Stimulated activated naive CD8-positive, alpha-beta T cell treated with anti-CD3 and anti-CD28 coated beads, Interleukin-15, Interleukin-2, amounts not matched to agents 100 ng/mL and 50 ng/mL, for 24 hours (primary cell): ENCODE results near the gene ERMN.

Source experiments
- H3K27ac Mint-ChIP-seq: one replicate; pipeline ENCODE4 v1.8.0; 2021; ENCODE audit warnings: mild to moderate bottlenecking, mixed read lengths
- H3K27me3 Mint-ChIP-seq: one replicate; pipeline ENCODE4 v1.8.0; 2021; ENCODE audit warnings: mixed read lengths
- H3K36me3 Mint-ChIP-seq: one replicate; pipeline ENCODE4 v1.8.0; 2021; ENCODE audit warnings: low read depth, mixed read lengths
- H3K4me1 Mint-ChIP-seq: one replicate; pipeline ENCODE4 v1.8.0; 2021; ENCODE audit warnings: low read depth, mixed read lengths
- H3K4me3 Mint-ChIP-seq: one replicate; pipeline ENCODE4 v1.8.0; 2021; ENCODE audit warnings: mild to moderate bottlenecking, mixed read lengths
- H3K9me3 Mint-ChIP-seq: one replicate; pipeline ENCODE4 v1.8.0; 2021; ENCODE audit warnings: mixed read lengths

ERMN gene

DNA sequence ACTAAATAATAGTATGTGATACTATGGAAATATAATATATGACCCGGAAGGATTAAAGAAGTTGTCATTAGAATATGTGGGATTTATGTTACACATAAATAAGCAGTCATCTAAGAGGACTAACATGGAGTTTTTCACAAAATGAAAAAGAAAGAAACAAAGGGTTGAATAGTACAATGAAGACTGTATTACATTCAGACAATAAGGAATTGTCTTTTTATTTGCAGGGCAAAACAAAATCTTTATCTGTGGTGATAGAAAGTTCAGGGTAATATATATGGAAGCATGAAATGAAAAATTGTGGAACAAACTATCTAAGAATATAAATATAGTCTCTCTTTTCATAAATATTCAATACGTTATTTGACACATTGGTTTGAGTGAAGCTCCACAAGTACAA, 5.8 kb downstream of the ERMN start:
- Mint-ChIP-seq H3K27ac (no peak overlapping the region), H3K27me3 (no peaks in the 10 kb centered on the region), H3K4me1 (peaks cover 17% of the 10 kb centered on the region), H3K36me3 (peaks cover 16% of the 10 kb centered on the region), H3K9me3 (no peaks in the 10 kb centered on the region), H3K4me3 (no peak overlapping the region)

DNA sequence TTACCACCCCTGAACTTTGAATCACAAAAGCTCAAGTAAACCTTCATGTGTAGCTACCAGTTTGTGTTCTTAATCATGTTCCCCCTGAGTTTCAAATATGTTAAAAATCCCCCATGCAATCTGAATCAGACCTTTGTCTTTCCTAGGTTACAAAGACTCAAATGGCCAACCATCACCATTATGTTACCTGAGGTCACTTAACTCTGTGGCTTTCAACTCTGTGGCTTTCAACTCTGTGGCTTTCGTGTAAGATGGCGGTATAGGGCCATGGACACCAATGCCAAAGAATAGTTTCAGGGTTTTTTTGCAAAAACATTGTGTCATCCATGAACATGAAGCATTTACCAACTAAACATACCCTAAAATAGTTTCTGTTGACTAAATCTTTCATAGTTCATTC, 6.7 kb downstream of the ERMN start:
- Mint-ChIP-seq H3K9me3 (no peaks in the 10 kb centered on the region), H3K27ac (no peak overlapping the region), H3K36me3 (peaks cover 16% of the 10 kb centered on the region), H3K4me3 (no peak overlapping the region), H3K27me3 (no peaks in the 10 kb centered on the region), H3K4me1 (peaks cover 20% of the 10 kb centered on the region)

DNA sequence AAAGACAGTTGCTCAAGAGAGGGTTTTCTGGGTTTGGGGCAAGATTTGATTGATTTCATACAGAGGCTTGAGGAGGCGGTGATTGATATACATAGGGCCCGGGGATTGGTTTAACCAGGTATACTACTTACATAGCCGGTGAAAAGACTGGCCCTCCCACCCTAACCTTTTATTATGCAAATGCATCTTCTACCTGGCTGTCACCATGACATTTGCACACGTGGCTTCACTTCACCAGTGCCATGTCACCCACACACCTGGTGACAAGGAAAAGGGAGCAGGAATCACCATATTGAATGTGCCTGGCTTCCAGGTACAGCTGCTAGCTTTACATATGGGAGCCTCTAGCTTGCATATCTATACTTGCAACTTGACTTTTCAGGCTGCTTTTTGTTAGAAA, 9.7 kb downstream of the ERMN start:
- Mint-ChIP-seq H3K4me1 (peaks cover 34% of the 10 kb centered on the region), H3K4me3 (no peak overlapping the region), H3K36me3 (no peaks in the 10 kb centered on the region), H3K27me3 (no peaks in the 10 kb centered on the region), H3K9me3 (no peaks in the 10 kb centered on the region), H3K27ac (no peak overlapping the region)

DNA sequence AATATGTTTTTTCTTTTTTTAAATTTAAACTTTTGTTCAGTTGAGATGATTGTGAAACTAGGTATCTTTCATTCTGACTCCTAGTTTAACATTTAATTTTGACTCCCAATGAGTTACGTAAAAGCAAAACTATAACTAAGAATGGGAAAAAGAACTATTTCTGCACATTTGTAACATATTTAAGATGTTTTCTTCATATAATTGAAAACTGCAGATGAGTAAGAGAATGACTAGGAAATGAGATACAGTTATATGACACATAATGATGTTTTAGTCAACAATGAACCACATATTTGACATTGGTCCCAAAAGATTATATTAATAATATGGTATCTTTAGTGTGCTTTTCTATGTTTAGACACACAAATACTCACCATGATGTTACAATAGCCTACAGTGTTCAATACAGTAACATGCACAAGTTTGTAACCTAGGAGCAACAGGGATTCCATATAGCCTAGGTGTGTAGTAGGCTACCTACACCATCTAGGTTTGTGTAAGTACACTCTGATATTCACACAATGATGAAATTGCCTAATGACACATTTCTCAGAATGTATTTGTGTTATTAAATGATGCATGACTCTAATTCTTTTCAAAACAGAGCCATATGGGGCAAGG, 12.6 kb downstream of the ERMN start:
- Mint-ChIP-seq H3K9me3 (no peaks in the 10 kb centered on the region), H3K4me3 (no peak overlapping the region), H3K36me3 (no peaks in the 10 kb centered on the region), H3K4me1 (peaks cover 27% of the 10 kb centered on the region), H3K27ac (no peak overlapping the region), H3K27me3 (no peaks in the 10 kb centered on the region)

DNA sequence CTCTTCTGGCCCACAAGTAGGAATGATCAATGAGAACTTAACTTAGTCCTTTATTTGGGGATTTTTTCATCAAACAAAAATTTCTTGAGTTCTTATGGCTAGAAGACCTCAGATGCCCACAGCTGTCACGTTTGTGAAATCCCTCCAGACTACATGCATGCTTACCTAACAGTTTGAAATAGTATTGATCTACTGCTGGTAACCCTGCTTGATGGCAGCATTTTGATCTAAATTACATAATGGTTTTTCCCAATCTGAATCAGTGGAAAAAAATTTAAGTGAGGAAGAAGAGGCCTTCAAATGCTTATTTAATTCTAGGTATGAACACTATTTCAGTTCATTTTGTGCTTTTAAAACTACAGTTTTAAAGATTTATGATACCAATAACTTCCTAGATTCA, 13.9 kb downstream of the ERMN start:
- Mint-ChIP-seq H3K9me3 (no peaks in the 10 kb centered on the region), H3K27me3 (no peaks in the 10 kb centered on the region), H3K4me1 (peaks cover 36% of the 10 kb centered on the region), H3K4me3 (no peak overlapping the region), H3K36me3 (no peaks in the 10 kb centered on the region), H3K27ac (no peak overlapping the region)

DNA sequence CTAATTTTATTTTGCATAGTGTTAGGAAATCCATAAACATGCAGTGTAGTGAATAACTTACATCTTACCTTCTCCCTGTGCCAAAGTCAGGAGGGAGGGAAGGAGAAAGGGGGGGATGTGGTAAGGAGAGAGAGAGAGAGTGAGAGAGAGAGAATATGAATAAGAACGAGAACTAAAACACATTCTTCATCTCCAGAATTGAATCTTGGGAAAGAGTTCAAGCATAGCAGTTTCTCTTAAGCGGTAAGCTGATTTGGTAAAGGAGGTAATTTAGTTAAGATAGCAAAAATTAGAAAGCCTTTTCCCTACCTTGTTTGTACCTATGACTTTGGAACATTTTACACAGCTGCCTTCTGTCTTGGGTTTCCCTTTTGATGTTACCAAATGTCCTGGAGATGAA, 15.7 kb downstream of the ERMN start:
- no peaks in the 10 kb centered on the region for H3K9me3 Mint-ChIP-seq
- no peak overlapping the region for H3K4me3 Mint-ChIP-seq
- peaks cover 38% of the 10 kb centered on the region for H3K4me1 Mint-ChIP-seq
- no peak overlapping the region for H3K27ac Mint-ChIP-seq
- no peaks in the 10 kb centered on the region for H3K36me3 Mint-ChIP-seq
- no peaks in the 10 kb centered on the region for H3K27me3 Mint-ChIP-seq

DNA sequence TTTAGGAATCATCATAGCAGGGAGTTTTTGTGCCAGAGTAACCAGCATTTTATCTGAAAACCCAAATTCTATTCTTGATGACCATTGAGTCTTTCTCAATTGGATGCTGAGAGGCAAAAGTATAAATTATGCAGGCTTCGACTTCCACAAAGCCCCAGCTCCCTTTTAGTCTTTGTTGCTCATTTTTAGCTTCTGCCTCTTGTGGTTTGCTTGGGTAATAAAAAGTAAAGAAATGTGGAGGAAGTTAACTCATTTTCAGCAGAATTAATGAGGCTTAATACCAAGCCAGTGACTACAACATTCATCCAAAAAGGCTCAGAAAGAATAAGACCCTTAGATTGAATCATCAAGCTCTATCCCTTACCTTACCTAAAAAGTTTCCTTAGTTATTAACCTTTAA, 18.6 kb downstream of the ERMN start:
- H3K27me3 Mint-ChIP-seq: no peaks in the 10 kb centered on the region
- no peak overlapping the region for H3K4me3 Mint-ChIP-seq
- peaks cover 34% of the 10 kb centered on the region for H3K4me1 Mint-ChIP-seq
- H3K9me3 Mint-ChIP-seq: no peaks in the 10 kb centered on the region
- no peak overlapping the region for H3K27ac Mint-ChIP-seq
- no peaks in the 10 kb centered on the region for H3K36me3 Mint-ChIP-seq

DNA sequence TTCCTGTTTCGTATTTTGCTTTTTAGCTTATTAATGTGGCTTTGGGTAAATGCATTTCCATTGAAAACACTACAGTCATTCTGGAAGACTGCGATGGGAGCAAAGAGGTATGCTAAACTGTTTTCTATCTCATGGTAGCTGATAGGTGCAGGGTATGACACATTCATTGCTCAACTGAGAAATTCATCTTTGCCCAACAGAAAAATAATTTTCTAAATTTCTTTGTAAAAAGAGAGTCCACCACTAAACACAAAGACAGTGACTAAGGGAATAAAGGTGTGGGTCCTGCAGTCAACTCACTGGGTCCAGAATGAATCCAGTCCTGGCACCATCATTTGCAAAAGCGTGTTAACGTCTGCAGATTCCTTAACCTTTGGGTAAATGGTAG, 19.9 kb downstream of the ERMN start:
- H3K27me3 Mint-ChIP-seq: no peaks in the 10 kb centered on the region
- no peaks in the 10 kb centered on the region for H3K9me3 Mint-ChIP-seq
- H3K4me3 Mint-ChIP-seq: no peak overlapping the region
- H3K36me3 Mint-ChIP-seq: no peaks in the 10 kb centered on the region
- H3K4me1 Mint-ChIP-seq: peaks cover 29% of the 10 kb centered on the region
- no peak overlapping the region for H3K27ac Mint-ChIP-seq

DNA sequence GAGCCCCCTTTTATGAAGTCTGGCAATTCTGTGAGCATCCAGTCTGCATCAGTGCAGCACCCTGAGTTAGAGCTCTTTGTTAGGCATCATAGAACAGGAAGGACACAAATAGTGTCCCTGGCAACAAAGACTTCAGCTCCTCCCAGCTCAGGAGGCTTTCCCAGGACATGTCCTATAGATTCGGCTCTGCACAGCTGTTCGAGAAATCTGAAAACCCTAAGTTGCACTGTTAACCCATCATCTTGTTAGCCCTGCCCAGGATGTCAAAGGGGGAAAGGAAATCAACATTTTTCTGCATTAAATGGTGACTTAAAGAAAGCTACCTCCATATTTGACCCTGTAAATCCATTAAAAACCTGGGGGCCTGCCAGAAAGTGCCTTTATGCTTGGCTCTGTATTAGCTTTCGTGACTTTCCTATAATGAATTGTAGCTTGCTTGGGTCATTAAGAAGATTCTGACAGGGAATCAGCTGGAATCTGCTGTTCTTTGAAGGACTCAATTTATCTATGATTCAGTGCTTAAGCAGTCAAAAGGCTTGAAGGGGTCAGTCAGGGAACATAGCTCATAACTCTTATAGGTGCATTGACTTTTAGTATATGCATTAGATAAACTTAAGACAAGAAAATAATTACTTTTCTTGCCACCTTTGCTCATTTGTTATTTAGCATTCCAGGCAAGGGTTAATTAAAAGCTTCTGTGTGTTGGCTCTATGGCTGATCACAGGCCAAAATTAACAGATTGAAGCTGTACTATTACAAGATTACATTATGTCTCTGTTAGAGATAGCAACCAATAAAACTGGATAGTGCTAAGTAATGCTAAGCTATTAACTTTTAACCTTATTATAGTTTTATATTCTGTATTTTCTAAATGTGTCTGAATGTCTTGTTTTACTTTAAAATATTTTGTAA, 20.6 kb downstream of the ERMN start:
- Mint-ChIP-seq H3K4me1 (peaks cover 29% of the 10 kb centered on the region), H3K27ac (no peak overlapping the region), H3K36me3 (no peaks in the 10 kb centered on the region)

DNA sequence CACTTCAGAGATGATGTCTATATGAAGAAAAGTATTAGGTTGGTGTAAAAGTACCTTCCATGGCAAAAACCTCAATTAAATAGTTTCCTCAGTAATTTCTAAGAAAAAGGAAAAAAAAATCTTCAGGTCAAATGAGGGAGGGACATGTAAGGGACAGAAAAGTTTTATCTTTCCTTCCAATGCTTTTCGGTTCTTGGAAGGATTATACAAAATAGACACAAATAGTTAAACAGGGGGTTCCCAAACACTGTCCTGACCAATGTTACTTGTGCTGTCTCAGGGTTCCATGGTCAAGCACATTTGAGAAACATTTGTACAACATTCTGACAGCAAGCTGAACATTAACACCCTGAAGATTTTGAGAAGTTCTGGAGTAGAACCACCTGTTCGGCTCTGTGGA, 22.0 kb downstream of the ERMN start:
- Mint-ChIP-seq H3K27me3 (peaks cover 5% of the 10 kb centered on the region), H3K4me1 (peaks cover 29% of the 10 kb centered on the region), H3K9me3 (no peaks in the 10 kb centered on the region), H3K4me3 (no peak overlapping the region), H3K36me3 (no peaks in the 10 kb centered on the region), H3K27ac (no peak overlapping the region)

More for the DNA sequence above, 20.6 kb downstream of the ERMN start:
- Mint-ChIP-seq H3K4me3 (no peak overlapping the region), H3K9me3 (no peaks in the 10 kb centered on the region), H3K27me3 (peaks cover 1% of the 10 kb centered on the region)

DNA sequence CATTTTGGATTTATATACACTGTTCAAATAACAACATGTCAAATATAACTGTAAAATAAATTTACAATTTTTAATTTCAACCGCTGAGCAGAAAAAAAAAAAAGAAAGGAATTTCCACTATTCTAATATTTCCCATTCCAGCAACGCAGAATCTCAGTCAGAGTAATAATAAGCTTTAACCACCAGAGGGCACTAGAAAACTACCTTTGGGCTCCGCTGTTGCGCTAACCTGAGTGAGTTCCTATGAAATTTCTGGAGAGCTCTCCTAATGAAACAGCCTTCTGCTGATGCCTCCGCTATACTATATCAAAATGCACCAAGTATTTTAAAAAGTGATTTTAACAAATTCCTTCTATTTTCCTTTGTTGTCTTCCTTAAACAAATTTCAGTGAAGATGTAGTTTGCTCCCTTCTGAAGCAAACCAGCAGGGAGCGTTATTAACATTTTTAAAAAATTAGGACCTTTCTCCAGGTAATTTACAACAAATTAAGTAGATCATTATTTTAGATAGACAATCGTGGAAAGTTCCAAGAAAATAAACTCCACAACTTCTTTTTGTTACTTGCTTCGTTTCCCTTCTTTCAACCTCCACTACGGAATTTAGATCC, 23.0 kb downstream of the ERMN start:
- Mint-ChIP-seq H3K9me3 (no peaks in the 10 kb centered on the region), H3K27me3 (peaks cover 5% of the 10 kb centered on the region), H3K27ac (no peak overlapping the region), H3K36me3 (no peaks in the 10 kb centered on the region), H3K4me3 (no peak overlapping the region), H3K4me1 (peaks cover 29% of the 10 kb centered on the region)

DNA sequence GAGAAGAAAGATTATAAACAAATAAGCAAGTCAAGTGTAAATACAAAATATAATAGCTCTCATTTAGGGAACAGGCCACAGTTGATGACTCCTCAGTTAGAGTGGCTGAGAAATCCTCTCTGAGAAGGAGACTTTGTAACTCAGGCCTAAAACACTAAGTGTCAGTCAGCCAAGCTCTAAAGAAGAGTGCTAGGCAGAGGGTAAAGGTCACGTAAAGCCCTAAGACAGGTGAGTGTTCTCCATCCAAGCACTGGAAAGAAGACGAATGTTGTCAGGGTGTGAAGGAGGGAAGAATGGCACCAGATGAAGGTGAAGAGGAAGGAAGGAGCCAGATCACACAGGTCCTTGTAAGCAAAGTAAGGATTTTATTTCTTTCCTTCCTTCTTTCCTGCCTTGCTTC, 24.3 kb downstream of the ERMN start:
- peaks cover 16% of the 10 kb centered on the region for H3K4me1 Mint-ChIP-seq
- H3K4me3 Mint-ChIP-seq: no peak overlapping the region
- H3K36me3 Mint-ChIP-seq: no peaks in the 10 kb centered on the region
- H3K27ac Mint-ChIP-seq: no peak overlapping the region
- H3K27me3 Mint-ChIP-seq: peaks cover 5% of the 10 kb centered on the region
- H3K9me3 Mint-ChIP-seq: no peaks in the 10 kb centered on the region

DNA sequence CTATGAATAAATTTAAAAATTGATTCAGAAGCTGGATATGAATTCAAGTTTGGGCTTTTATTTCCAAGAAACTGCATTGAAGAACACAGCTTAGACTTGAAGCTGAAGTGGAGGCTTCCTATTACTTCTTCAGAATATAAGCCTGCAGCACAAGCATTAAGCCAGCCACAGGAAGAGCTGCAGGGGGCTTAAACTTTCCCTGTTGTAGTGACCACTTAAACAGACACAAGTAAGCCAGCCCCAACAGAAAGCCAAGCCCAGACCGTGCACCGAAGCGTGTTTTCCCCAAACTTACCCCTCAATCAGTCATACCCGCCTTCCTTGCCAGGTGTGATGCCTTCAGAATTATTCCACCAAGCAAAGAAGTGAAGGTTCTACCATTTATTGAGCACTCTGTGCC, 28.7 kb downstream of the ERMN start:
- Mint-ChIP-seq H3K9me3 (no peaks in the 10 kb centered on the region), H3K4me3 (no peak overlapping the region), H3K4me1 (no peaks in the 10 kb centered on the region), H3K27ac (no peak overlapping the region), H3K36me3 (no peaks in the 10 kb centered on the region), H3K27me3 (peaks cover 5% of the 10 kb centered on the region)

DNA sequence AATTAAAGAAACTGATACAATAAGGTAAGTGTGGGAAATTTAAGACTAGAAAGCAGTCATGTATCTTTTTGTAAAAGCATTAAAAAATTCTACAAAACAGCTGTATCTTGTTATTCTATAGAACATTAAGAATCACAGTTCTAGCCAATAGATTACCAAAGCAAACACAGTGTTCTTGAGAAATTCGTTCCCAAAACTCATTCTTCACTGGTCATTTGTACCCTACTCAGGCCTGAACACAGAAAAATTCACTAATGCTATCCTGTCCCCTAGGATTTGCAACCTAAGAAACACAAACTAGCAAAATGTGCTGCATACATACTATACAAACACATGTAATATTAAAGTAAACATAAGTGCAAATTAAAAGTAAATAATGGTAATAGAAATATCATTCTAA, 29.1 kb downstream of the ERMN start:
- H3K36me3 Mint-ChIP-seq: no peaks in the 10 kb centered on the region
- H3K27ac Mint-ChIP-seq: no peak overlapping the region
- H3K4me3 Mint-ChIP-seq: no peak overlapping the region
- H3K27me3 Mint-ChIP-seq: peaks cover 5% of the 10 kb centered on the region
- no peaks in the 10 kb centered on the region for H3K9me3 Mint-ChIP-seq
- H3K4me1 Mint-ChIP-seq: no peaks in the 10 kb centered on the region

DNA sequence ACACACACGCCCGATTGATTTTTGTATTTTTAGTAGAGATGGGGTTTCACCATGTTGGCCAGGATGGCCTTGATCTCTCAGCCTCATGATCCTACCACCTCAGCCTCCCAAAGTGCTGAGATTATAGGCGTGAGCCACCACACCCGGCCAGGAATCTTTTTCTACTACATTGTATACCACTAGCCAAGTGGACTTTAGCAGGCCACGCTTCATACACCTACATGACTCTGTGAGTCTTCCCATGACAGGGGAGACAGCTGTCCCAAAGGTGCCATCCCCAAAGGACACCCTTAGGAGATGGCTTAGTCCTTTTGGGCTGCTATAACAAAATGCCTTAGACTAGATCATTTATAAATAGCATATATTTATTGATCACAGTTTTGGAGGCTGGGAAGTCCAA, 32.8 kb downstream of the ERMN start:
- Mint-ChIP-seq H3K4me3 (no peak overlapping the region), H3K4me1 (no peaks in the 10 kb centered on the region), H3K36me3 (no peaks in the 10 kb centered on the region), H3K27me3 (no peaks in the 10 kb centered on the region), H3K9me3 (no peaks in the 10 kb centered on the region), H3K27ac (no peak overlapping the region)
